Adrenal gland (tissue), 19 donors: ENCODE data around the gene CUL7. TPM values are rescaled to one million over a fixed set of nuclear protein-coding genes. Genes with fewer than 3 reads are reported as not detected.

ENCODE experiments used
- DNase-seq, 7 donors: peaks; one replicate each; pipeline ENCODE4 v3.0.0-alpha.2; 2019 to 2020
- H3K27ac ChIP-seq, 5 donors: fragments of 200-600 bp; sonication (generic) in 4 of 5; 1 replicate in 3 of 5; 2 replicates in 2 of 5; pipeline versions ENCODE4 v1.5.1 to v1.8.0; 2016 to 2020; ENCODE audit warnings: mild to moderate bottlenecking in 1 of 5
- H3K27me3 ChIP-seq: fragments of 200-600 bp; 2 replicates; pipeline ENCODE4 v1.8.0; 2021
- H3K36me3 ChIP-seq, 2 donors: fragments of 200-600 bp; replicated peaks in 1 of 2; 1 replicate in 1 of 2; 2 replicates in 1 of 2; pipeline versions ENCODE4 v1.5.1 to v1.8.0; 2018 to 2022
- H3K4me1 ChIP-seq, 2 donors: fragments of 200-600 bp; replicated peaks in 1 of 2; 1 replicate in 1 of 2; 2 replicates in 1 of 2; pipeline versions ENCODE4 v1.5.1 to v1.8.0; 2018 to 2021
- H3K4me3 ChIP-seq, 4 donors: fragments of 200-600 bp; sonication (generic) in 3 of 4; one replicate each; pipeline ENCODE4 v1.5.1; 2016 to 2018
- H3K9me3 ChIP-seq, 3 donors: fragments of 200-600 bp; sonication (generic) in 1 of 3; replicated peaks in 1 of 3; 1 replicate in 2 of 3; 2 replicates in 1 of 3; pipeline versions ENCODE4 v1.5.1 to v1.8.0; 2016 to 2021
- POLR2A ChIP-seq, 2 donors: fragments of 450-650 bp; IDR thresholded peaks; one replicate each; pipeline ENCODE4 v1.6.1; 2017; ENCODE audit warnings: antibody characterized with exemption in 2 of 2, mild to moderate bottlenecking in 2 of 2, moderate library complexity in 1 of 2
- WGBS, 4 donors: extraction: QIAGEN DNeasy Blood & Tissue Kit in 2 of 4; methylation state at CpG; one replicate each; pipeline versions ENCODE4 v1.1.5 to v1.1.7; 2013 to 2017; 5-methylcytosine and 5-hydroxymethylcytosine counted together
- intact Hi-C, 2 donors: fragments of 100-400 bp; cut with DNase I; formaldehyde crosslinking; loops; one replicate each; pipeline versions ENCODE4 v1.14.1 to v1.15.0; 2022 to 2023
- long read RNA-seq, 10 donors: library from polyadenylated mRNA in 3 of 10; unstranded in 2 of 10; stranded (forward) in 1 of 10; transcript quantifications; one replicate each; pipeline ENCODE4 v2.0.0 and lab custom pipeline, GENCODE V29; 2021 to 2026
- polyA plus RNA-seq, 3 donors: library from polyadenylated mRNA; stranded (reverse); fragments of 200-250 nt in 2 of 3; fragments of 350-450 nt in 1 of 3; fragmentation: Illumina TruSeq in 1 of 3; extraction: RNeasy Lipid Tissue Mini Kit (QIAGEN cat#74804) in 1 of 3; gene quantifications; one replicate each; pipeline ENCODE4 v1.2.3, GENCODE V29; 2013 to 2014
- total RNA-seq, 9 donors: library from RNA; depleted of rRNA in 4 of 9; stranded (reverse); fragments of >200 nt in 4 of 9; fragments of 120-200 nt in 1 of 9; fragmentation: NEBNext Ultra II Directional in 1 of 9; extraction: Animal tissue kit (Norgen Biotek cat#: 25700) in 1 of 9; gene quantifications; one replicate each; pipeline versions ENCODE4 v1.1.0 to v1.2.4, GENCODE V29; 2013 to 2023
- TF ChIP-seq, protein P1 (sequence below), 6 experiments: fragments of 450-650 bp in 4 of 6; fragments of 200-600 bp in 2 of 6; sonication (generic) in 1 of 6; IDR thresholded peaks; 1 replicate in 5 of 6; 2 replicates in 1 of 6; pipeline versions ENCODE4 v1.5.1 to v1.8.0; 2016 to 2021; ENCODE audit warnings: antibody characterized with exemption in 6 of 6, mild to moderate bottlenecking in 2 of 6, moderate library complexity in 1 of 6
- donor health status: healthy with polysubstance abuse.
- donor health status: Bipolar disorder and iron deficiency.
- donor health status: DM: yes; HTN: yes; CAD: no.
- donor health status: DM: no; HTN: no; CAD: no.
- donor health status: DM: no; HTN: no; CAD: no.
- donor health status: DM: yes; HTN: yes; CAD: no.

Gene CUL7
- total RNA-seq (10 to 100 TPM; 17.9 to 52.5 (median 35.5) TPM), polyA plus RNA-seq (10 to 100 TPM; 12.0 to 30.6 (median 19.3) TPM)
- long read RNA-seq, donor 1, full-length matches to known transcripts = 1 of 1 reads
- long read RNA-seq, donor 1, partial matches to known transcripts = 0 of 1 reads
- long read RNA-seq, donor 1, other reads (novel, unspliced or antisense) = 0 of 1 reads
- long read RNA-seq, donor 2, full-length matches to known transcripts = 1 of 36 reads
- long read RNA-seq, donor 2, partial matches to known transcripts = 35 of 36 reads
- long read RNA-seq, donor 2, other reads (novel, unspliced or antisense) = 0 of 36 reads
- long read RNA-seq, donor 3, partial matches to known transcripts = 5 of 5 reads
- long read RNA-seq, donor 3, other reads (novel, unspliced or antisense) = 0 of 5 reads
- long read RNA-seq, donor 4, partial matches to known transcripts = 0 of 1 reads
- long read RNA-seq, donor 4, other reads (novel, unspliced or antisense) = 1 of 1 reads
- long read RNA-seq, donor 5, full-length matches to known transcripts = 14 of 69 reads
- long read RNA-seq, donor 5, partial matches to known transcripts = 32 of 69 reads
- long read RNA-seq, donor 5, other reads (novel, unspliced or antisense) = 23 of 69 reads
- long read RNA-seq, donor 6, partial matches to known transcripts = 5 of 6 reads
- long read RNA-seq, donor 6, other reads (novel, unspliced or antisense) = 1 of 6 reads
- long read RNA-seq, donor 7 = 0 reads
- long read RNA-seq, donor 8, full-length matches to known transcripts = 1 of 7 reads
- long read RNA-seq, donor 8, partial matches to known transcripts = 6 of 7 reads
- long read RNA-seq, donor 8, other reads (novel, unspliced or antisense) = 0 of 7 reads
- long read RNA-seq, donor 9, full-length matches to known transcripts = 1 of 7 reads
- long read RNA-seq, donor 9, partial matches to known transcripts = 6 of 7 reads
- long read RNA-seq, donor 9, other reads (novel, unspliced or antisense) = 0 of 7 reads
- long read RNA-seq, donor 10 = 0 reads

DNA sequence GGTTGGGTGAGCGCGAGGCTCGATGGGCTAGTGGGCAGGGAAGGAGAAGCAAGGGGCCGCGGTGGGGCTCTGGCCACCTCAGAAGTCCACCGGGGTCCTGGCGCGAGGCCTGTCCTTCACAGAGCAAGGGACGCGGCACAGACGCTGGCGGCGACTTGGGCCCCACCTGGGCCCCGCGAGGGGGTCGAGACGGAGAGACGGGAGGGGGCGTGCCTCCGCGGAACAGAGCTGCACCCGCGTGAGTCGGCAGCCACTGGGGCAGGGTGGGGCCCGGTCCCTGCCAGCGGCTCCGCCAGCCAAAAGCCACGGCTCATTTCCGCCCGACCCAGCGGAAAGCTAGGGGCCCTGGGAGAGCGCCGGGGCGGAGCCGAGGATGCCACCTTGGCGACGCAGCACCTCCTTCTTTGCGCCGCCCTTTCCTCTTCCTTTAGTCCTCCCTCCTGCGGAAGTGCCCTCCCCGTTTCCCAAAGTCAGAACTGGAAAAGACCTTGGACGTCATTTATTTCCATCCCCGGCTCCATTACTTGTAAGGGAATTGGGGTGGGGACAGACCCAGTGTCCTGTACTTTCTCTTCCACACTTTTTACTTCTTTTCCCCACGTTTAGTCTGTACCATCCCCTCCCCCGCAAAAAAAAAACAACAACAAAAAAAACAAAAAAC, at the start of gene CUL7:
TSS of gene CUL7 (minus strand) at position 307 of the 661 bp plus-strand sequence. CDS start 1,063 bp downstream, outside the sequence.
- H3K9me3 ChIP-seq = no peaks in the 10 kb centered on the region
- H3K36me3 ChIP-seq = peaks cover 0 to 42% of the 10 kb centered on the region in 2 donors
- WGBS, 4 donors = 1 to 3% (median 1%) methylated on average over 10 to 42 of the region's 45 CpGs
- H3K4me1 ChIP-seq = peaks cover 16 to 18% of the 10 kb centered on the region in 2 donors
- H3K27me3 ChIP-seq = no peaks in the 10 kb centered on the region
- intact Hi-C loops = no loop called here
- peak within 1 kb of the TSS; percentile 29 to 86 (median 66) for H3K4me3 ChIP-seq
- TF ChIP-seq, protein P1, sequence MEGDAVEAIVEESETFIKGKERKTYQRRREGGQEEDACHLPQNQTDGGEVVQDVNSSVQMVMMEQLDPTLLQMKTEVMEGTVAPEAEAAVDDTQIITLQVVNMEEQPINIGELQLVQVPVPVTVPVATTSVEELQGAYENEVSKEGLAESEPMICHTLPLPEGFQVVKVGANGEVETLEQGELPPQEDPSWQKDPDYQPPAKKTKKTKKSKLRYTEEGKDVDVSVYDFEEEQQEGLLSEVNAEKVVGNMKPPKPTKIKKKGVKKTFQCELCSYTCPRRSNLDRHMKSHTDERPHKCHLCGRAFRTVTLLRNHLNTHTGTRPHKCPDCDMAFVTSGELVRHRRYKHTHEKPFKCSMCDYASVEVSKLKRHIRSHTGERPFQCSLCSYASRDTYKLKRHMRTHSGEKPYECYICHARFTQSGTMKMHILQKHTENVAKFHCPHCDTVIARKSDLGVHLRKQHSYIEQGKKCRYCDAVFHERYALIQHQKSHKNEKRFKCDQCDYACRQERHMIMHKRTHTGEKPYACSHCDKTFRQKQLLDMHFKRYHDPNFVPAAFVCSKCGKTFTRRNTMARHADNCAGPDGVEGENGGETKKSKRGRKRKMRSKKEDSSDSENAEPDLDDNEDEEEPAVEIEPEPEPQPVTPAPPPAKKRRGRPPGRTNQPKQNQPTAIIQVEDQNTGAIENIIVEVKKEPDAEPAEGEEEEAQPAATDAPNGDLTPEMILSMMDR (IDR thresholded peaks at IDR 0.05) = no peak
- TF ChIP-seq POLR2A (IDR thresholded peaks at IDR 0.05) = peak; percentile 73
- peak; percentile 90 to 96 (median 94) for DNase-seq
- peak within 1 kb of the TSS; percentile 47 to 89 (median 87) for H3K27ac ChIP-seq

DNA sequence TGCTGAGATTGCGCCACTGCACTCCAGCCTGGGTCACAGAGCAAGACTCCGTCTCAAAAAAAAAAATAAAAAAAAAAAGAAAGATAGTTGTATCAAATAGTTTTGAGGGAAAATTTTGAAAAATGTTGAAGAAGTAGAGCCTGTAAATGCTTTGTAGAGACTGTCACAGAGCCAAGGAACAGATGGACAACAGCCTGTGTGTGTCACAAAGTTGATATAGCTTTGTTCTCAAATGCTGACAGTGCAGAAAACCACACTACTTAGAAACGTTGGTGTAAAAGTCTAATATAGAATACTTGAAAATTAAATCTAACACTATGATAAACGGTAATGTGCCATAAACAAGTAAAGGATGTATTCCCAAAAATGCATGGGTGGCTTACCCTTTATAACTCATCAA, 47.8 kb upstream of the CUL7 start:
- Histone ChIP-seq H3K4me1 (no peaks in the 10 kb centered on the region), H3K27ac (no peak overlapping the region), H3K9me3 (no peaks in the 10 kb centered on the region), H3K36me3 (no peaks in the 10 kb centered on the region), H3K27me3 (no peaks in the 10 kb centered on the region), H3K4me3 (no peak overlapping the region)
- 62 to 70% (median 68%) methylated on average over 4 of the region's 4 CpGs for WGBS, 4 donors
- intact Hi-C loops = no loop called here
- no peak for DNase-seq
- no peak for TF ChIP-seq POLR2A (IDR thresholded peaks at IDR 0.05)
- TF ChIP-seq, protein P1 (IDR thresholded peaks at IDR 0.05) = no peak

DNA sequence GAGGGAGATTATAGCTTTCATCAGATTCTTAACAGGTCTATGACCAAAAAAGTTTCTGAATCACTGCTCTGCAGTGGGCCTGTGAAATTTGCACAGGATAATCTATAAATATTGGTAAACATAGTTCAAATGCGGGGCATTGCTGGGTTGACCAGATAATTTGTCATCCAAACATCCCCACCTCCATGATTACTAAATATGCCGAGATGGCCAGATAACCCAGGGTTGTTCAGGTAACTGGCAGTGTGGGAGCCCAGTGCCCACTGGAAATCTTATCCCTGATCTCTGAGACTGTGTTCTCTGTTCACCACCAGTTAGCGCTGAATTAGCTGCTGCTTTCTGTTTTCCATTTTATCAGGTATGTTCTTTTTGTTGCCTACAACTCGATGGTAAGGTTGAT, 43.9 kb upstream of the CUL7 start:
- no peak for DNase-seq
- H3K27me3 ChIP-seq = no peaks in the 10 kb centered on the region
- 72 to 91% (median 77%) methylated on average over 4 of the region's 4 CpGs for WGBS, 4 donors
- no peaks in the 10 kb centered on the region for H3K9me3 ChIP-seq
- H3K4me3 ChIP-seq = no peak overlapping the region
- H3K4me1 ChIP-seq = peaks cover 0 to 7% of the 10 kb centered on the region in 2 donors
- peak overlapping the region in 1 of 5 donors; percentile 17 for H3K27ac ChIP-seq
- no peak for TF ChIP-seq POLR2A (IDR thresholded peaks at IDR 0.05)
- TF ChIP-seq, protein P1 (IDR thresholded peaks at IDR 0.05) = no peak
- intact Hi-C loops = no loop called here
- H3K36me3 ChIP-seq = no peaks in the 10 kb centered on the region
